Stimulated activated CD8-positive, alpha-beta memory T cell treated with anti-CD3 and anti-CD28 coated beads, Interleukin-2, amount 100 ng/mL, for 1 hour (primary cell): ENCODE measurements around the gene COQ10A.
"Not testable (repeated sequence)": the region's sequence is repeated elsewhere in the genome, so short reads cannot be mapped to it uniquely, and the experiment has no call there.

ENCODE experiments used
- DNase-seq, 2 donors: peaks; one replicate each; pipeline ENCODE4 v3.0.0-alpha.2; 2020; ENCODE audit warnings: low read depth in 2 of 2

The COQ10A gene

DNA sequence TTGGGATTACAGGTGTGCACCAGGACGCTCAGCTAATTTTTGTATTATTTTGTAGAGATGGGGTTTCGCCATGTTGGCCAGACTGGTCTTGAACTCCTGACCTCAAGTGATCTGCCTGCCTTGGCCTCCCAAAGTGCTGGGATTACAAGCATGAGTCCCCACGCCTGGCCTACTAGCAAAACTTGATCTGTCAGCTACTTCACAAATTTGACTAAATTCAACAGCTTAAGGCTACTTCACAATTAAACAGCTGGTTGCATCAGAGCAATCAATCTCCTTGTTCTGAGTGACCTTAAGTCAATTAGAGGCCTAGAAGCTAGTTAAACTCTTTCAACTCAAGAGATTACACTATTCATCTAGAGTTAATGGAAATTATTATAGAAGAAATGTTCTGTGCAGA is 12.2 kb downstream of the COQ10A start:
- no peak for DNase-seq

DNA sequence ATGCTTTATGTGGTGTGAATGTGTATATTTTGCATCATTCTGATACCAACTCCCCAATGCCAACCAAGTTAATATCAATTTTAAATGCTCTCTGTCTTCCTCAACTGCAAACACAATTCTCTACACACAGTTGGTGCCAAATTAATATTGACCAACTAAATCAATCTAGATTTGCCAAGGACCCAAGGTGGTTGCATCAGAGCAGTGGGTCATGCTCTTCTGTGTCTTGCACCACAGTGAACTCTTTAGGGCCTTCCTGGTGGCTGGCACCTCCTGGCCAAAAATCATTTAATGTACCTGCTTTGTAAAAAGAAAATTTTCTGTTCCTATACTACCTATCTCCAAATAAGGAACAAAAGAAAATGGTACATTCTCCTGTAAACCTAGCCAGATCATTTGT is 14.1 kb downstream of the COQ10A start:
- no peak for DNase-seq

DNA sequence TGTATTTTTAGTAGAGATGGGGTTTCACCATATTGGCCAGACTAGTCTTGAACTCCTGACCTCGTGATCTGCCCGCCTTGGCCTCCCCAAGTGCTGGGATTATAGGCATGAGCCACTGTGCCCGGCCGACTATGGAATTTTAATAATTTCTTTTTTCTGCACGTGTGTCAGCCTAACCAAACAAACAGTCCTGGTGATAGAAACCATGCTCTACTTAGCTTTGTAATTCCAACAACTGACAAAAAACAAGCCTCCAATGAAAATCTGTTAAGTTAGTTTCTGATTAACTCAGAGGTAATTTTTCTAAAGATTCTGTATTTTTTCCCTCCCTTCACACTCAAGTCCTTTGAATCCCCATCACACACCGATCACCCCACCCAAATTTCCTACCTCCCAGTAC is 15.3 kb downstream of the COQ10A start:
- no peak for DNase-seq

DNA sequence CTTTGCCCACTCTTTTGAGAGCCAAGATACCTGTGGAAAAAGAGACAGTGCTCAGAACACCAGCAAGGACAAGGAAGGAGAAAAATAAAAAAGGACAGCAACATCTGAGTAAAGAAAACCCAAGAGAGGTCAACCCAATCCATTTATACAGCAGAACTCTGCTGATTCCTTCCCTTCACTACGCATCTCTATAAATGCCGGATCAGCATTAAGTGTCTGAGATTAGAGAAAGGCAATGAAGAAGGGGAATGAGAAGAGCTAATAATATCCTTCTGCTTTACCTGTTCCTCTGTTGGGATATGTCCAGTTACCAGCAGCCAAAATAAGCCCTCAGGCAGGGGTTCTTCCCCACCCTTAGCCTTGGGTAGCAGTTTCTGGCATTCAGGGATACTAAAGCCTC is 15.8 kb downstream of the COQ10A start:
- no peak for DNase-seq

DNA sequence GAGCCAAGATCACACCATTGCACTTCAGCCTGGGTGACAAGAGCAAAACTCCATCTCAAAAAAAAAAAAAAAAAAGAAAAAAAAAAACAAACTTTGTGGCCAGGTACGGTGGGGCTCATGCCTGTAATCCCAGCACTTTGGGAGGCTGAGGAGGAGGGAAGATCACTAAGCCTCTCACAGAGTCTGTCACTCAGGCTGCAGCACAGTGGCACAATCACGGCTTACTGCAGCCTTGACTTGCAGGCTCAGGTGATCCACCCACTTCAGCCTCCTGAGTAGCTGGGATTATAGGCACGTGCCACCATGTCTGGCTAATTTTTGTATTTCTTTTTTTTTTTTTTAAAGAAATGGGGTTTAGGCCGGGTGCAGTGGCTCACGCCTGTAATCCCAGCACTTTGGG is 17.5 kb downstream of the COQ10A start:
- not testable (repeated sequence) for DNase-seq

DNA sequence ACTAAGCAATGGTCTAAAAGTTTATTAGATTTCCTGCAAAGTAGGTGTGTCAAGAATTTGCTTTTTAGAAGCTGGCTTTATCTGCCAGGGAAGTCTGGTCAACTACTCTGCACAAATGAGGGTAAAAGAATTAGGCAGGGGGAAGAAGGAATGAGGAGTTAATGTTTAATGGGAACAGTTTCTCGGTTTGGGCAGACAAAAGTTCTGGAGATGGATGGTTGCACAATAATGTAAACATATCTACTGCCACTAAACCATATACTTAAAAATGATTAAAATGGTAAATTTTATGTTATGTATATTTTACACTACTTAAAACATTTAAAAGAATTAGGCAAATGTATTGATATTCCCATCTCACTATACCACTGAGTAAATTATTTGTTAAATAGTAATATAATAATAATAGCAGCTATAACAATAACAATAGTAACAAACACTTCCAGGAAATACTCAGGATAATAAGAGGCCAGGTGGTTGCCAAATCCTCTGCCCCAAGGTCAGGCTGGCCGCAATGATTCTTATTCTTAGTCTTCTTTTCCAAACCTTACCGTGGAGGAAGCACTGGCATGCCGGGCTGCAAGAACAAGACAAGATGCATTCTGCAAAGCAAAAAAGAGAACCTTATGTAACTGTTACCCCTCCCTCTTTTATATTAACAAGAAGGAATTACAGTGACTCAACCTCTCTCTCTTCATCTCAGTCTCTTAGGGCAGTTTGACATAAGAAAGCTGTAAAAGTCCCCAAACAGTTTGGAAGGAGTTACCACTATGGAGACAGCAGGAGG is 19.5 kb downstream of the COQ10A start:
- no peak for DNase-seq

DNA sequence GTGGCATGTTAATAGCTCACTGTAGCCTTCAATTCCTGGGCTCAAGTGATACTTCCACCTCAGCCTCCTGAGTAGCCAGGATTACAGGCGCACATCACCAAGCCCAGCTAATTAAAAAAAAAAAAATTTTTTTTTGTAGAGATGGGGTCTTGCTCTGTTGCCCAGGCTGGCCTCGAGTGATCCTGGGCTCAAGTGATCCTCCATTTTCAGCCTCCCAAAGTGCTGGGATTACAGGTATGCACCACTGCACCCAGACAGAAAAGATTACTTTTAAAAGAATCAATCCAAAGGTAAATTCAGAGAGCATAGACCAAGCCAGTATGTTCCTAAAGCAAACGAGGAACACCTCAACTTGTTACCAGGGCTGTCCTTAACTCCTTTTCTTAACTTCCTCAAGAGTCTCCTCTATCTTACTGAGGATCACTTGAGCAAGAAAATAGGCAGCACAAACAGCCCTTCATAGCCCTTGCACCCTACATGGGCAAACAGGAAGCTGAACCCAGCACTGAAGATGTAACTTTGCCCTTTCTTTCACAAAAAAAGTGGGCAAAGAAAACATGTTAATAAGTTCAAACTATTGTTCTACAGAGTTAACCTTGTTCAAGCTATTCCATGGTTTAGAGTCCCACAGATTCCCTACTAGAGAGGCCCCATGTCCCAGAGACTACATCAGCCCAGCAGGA is 22.1 kb downstream of the COQ10A start:
- no peak for DNase-seq

DNA sequence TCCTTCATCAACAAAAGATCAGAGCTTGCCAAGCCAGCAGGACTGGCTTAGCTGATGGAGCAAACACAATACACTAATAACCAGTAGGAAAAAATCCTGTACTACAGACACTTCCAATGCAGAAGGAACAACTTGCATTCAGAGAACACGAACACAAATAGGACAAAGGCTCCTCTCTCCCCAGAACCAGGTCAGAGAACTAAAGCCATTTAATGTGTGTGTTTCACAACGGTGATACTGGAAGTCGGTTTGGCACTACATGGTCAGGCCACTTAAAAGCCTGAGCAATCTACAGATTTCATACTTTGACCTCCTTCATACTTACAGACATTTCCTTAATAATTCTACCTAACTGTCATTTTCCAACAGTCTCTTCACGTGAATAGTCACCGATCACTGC is 27.1 kb downstream of the COQ10A start:
- no peak for DNase-seq

DNA sequence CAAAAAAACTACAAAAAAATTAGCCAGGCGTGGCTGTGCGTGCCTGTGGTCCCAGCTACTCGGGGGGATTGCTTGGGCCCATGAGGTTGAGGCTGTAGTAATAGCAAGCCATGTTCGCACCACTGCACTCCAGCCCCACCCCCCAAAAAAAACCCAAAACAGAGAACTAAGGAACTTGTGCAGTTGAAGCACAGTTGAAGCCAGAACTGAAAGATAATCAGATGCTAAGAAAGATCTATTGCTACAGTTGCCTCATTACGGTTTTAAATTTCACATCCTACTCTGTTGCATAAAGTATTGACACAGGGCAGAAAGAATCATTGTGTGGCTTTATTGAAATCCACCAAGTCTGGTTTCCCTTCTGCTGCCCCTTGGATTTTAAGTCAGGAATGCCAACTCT is 29.6 kb downstream of the COQ10A start:
- no peak for DNase-seq

DNA sequence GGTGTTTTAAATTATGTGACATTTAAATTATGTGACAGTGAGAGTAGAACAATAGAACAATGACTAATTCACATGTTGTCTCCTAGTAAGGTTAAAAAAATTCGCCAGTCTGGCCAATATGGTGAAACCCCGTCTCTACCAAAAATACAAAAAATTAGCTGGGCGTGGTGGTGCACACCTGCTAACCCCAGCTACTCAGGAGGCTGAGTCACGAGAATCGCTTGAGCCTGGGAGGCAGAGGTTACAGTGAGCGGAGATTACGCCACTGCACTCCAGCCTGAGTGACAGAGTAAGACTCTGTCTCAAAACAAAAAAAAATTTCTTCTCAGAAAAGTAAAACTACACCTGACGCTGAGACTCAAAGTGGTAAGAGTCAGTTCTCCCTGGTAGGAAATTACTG is 30.7 kb downstream of the COQ10A start:
- no peak for DNase-seq

DNA sequence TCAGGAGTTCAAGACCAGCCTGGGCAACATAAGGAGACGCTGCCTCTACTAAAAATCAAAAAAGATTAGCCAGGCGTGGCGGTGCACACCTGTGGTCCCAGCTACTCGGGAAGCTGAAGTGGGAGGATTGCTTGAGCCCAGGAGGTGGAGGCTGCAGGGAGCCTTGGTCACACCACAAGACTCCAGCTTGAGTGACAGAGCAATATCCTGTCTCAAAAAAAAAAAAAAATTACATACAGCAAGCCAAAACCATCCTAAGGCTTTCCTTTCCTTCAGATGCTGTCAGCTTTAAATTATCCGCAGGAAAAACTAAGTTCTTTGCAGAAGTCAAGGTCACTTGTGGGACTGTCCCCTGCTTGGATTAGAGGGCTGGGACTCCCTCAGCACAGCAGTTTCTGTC is 32.1 kb downstream of the COQ10A start:
- no peak for DNase-seq

DNA sequence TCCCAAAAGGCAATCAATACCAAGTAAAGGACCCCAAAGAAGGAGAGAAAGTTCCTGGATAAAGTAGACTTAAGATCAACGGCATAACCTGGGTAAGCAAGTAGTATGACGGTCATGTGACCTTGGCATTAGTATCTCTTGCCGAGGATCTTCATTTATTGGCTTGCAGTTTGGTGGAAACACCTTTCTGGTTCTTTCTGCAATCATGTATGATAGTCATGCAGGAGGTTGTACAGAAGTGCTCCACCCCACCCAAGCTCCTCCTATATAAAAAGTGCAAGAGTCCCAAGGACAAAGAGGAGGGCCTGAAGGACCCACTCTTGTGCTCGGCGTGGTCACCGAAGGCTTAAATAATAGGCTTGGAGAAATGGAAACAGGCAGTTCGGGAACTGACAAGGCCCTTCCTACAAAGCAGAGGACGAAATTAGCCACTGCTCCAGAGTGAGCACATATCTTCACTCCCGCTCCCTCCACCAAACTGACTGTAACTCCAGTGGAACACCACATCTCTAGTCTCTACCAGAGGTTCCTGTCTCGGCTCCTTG is 32.6 kb downstream of the COQ10A start:
- DNase-seq, result no peak

DNA sequence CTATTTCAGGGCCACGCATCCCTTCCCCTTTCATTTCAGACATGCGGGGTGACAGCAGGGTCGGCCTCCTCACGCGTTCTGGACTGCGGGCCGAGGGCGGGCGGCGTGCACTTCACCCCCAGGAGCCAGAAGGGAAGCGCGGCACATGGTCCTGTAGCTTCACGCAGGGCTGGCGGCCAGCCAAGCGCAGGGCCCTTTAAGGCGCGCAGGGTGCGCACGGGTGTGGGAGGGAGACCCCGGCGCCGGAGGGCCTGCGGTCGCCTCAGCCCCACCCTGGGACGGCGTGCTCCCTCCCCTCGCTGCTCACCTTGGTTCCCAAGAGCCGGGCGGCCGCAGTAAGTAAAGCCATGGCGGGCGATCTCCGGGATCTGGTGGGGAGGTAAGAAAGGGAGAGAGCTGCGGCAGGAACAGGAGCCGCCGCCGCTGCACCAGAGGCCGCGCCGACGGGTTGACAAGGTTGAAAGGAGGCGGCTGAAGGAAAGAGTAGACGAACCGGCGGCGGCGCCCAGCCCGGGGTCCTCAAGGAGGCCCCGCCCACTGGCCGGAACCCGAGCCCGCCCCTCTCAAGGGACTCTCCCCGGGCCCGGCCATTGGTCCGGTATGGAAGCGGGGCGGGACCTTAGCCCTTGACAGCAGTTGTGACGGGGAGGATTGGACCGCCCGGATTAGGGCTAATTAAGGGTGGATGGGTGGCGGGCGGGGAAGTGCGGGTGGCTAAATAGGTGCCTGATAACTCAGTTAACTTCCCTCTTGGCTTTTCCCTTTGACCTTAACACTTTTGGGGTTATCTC is 33.3 kb downstream of the COQ10A start, which contains the start of gene CS:
Gene CS, minus strand, starts transcription at position 478 of the 791 bp plus-strand sequence. Its CDS starts 129 bp downstream, at position 349.
- DNase-seq, result peak; percentile 94 to 97

DNA sequence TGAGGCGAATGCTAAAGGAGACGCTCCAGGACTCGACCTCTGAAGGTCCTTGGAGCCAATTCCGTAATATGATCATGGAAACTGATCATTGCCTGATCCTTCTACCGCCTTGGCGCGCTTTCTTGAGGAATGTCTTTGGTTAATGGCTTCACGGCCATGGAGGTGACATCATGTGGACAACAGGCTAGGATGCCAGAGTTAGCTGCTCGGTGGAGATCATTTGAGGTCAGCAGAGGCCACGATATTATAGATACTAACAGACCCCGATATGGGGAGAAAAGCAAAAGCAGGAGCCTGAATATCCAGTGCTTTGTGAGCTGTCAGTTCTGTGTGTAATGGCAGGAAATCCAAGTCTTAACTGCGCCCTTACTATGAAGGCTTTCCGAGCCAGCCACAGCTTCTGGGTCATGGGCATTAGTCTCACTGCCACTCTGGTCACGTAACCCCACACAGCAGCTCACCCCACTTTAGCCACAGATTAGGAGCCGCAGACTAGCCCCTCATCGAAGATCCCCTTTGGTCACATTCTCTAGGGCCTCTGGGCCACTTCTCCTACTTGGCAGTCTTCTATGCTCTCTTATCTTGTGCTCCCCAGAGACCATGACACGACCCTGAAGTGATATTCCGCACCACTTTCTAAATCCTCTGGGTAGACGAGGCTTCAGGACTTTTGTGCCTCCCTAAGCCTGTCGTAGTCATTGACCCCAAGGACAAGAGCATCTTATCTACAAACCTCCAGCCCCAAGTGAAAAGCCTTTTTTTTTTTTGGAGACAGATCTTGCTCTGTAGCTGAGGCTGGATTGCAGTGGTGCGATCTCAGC is 34.1 kb downstream of the COQ10A start:
- no peak for DNase-seq

DNA sequence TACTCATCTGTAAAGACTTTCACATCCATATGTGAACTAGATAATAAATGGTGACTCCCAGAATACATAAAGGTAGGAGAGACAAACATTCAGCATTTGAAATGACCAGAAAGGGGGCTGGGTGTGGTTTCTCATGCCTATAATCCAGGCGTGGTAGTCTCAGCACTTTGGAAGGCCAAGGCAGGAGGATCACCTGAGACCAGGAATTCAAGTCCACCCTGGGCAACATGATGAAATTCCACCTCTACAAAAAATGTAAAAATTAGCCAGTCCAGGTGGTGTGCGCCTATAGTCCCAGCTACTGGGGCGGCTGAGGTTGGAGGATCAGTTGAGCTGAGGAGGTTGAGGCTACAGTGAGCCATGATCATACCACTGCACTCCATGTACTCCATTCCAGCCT is 37.5 kb downstream of the COQ10A start:
- DNase-seq, result no peak

DNA sequence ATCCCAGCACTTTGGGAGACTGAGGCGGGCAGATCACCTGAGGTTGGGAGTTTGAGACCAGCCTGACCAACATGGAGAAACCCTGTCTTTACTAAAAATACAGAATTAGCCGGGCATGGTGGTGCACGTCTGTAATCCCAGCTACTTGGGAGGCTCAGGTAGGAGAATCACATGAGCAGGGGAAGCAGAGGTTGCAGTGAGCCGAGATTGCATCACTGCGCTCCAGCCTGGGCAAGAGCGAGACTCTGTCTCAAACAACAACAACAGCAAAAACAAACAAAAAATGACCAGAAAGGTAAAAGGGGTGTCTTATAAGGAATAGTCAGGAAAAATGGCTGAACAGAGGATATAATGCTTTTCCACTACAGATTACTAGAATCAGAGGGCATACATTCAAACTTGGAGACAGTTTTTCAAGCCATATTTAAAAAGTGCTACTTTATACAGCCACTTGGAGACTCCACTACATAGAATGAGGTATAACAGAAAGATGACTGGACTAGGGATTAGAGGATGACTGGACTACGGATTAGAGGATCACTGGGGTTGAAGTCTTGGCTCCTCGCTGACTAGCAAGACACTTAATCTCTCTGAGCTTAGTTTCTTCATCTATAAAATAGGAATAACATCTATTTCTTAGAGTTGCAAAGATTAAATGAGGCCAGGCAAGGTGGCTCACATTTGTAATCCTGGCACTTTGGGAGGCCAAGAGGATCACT is 38.3 kb downstream of the COQ10A start:
- no peak for DNase-seq

DNA sequence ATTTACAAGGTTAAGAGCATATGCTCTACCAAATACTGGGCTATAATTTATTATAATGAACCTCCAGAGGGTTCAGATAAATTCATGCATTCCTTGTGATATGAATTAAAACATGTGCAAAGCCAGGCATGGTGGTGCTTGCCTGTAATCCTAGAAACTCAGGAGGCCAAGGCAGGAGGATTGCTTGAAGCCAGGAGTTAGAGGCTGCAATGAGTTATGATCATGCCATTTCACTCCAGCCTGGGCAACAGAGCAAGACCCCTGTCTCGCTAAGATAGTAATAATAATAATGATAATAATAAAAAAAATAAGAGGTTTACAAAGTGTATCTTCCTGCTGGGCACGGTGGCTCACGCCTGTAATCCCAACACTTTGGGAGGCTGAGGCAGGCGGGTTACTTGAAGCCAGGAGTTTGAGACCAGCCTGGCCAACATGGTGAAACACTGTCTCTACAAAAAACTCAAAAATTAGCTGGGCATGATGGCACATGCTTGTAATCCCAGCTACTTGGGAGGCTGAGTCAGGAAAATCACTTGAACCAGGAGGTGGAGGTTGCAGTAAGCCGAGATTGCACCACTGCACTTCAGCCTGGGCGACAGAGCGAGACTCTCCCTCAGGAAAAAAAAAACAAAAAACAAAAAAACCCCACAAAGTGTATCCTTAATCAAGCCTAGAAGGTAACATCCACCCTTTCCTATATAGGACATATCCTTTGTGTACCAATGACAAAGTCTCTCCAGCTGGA is 40.7 kb downstream of the COQ10A start:
- DNase-seq, result no peak

DNA sequence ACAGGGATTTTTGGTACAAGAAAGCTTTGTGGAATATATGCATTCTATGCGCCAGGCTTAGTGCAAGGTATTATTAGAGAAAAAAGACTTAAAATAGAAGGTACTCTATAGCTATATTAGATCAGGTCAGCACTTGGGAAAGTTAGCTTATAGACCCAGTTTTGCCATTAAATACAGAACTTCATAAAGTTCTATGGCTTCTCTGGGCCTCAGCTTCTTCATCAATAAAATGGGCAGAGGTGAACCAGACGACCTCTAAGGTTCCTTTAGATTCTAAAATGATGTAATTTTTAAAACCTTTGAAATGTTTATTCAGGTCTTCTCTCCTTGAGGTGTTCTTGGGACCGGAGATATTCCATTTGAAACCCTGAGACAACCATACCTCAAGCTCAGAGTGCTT is 42.0 kb downstream of the COQ10A start:
- DNase-seq, result no peak

DNA sequence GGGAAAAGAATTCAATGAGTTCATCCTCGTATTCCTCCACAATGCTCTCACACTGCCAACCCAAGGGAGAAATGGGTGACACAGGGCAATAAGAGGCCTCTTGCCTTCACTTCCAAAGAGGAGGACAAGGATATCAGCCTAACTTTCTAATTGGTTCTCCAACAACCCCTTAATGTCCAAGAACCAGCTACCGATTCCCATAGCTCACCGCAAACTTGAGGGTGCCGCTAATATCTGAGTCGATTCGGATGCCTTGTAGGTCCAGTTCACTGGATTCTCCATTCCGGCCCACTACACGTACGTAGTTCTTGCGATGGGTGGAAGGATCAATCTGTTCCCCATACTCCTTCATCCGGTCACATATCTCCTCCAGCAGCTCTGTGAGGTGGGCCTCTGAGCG is 44.3 kb downstream of the COQ10A start:
- no peak for DNase-seq

DNA sequence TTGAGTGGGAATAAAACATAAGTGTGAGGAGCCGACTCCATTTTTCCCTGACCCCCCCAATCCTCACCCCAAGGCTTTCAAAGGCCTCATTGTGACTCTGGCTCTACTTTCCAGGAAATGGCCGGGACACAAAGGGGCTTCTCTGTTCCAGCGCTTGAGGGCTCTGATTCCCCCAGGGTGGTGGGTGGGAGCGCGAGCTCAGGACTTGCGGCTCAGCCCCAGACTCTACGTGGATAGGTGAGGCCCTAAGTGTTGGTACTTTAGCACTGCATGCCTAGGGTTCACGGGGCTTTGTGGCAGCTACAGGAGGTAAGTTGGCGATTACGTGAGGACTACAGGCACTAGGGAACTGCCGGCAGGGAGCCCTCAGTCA is 48.5 kb downstream of the COQ10A start:
- no peak for DNase-seq
